Adrenal gland (tissue), 12 donors: ENCODE data around the gene FOXK2. TPM values are rescaled to one million over a fixed set of nuclear protein-coding genes. Genes with fewer than 3 reads are reported as not detected.
A peak's percentile ranks its signal among the peaks of the same experiment; 100 is the strongest.

Source experiments
- DNase-seq, 7 donors: peaks; one replicate each; pipeline ENCODE4 v3.0.0-alpha.2; 2019 to 2020
- H3K27ac ChIP-seq, 5 donors: fragments of 200-600 bp; sonication (generic) in 4 of 5; 1 replicate in 3 of 5; 2 replicates in 2 of 5; pipeline versions ENCODE4 v1.5.1 to v1.8.0; 2016 to 2020; ENCODE audit warnings: mild to moderate bottlenecking in 1 of 5
- H3K27me3 ChIP-seq: fragments of 200-600 bp; 2 replicates; pipeline ENCODE4 v1.8.0; 2021
- H3K36me3 ChIP-seq, 2 donors: fragments of 200-600 bp; replicated peaks in 1 of 2; 1 replicate in 1 of 2; 2 replicates in 1 of 2; pipeline versions ENCODE4 v1.5.1 to v1.8.0; 2018 to 2022
- H3K4me1 ChIP-seq, 2 donors: fragments of 200-600 bp; replicated peaks in 1 of 2; 1 replicate in 1 of 2; 2 replicates in 1 of 2; pipeline versions ENCODE4 v1.5.1 to v1.8.0; 2018 to 2021
- H3K4me3 ChIP-seq, 4 donors: fragments of 200-600 bp; sonication (generic) in 3 of 4; one replicate each; pipeline ENCODE4 v1.5.1; 2016 to 2018
- H3K9me3 ChIP-seq, 3 donors: fragments of 200-600 bp; sonication (generic) in 1 of 3; replicated peaks in 1 of 3; 1 replicate in 2 of 3; 2 replicates in 1 of 3; pipeline versions ENCODE4 v1.5.1 to v1.8.0; 2016 to 2021
- POLR2A ChIP-seq, 2 donors: fragments of 450-650 bp; IDR thresholded peaks; one replicate each; pipeline ENCODE4 v1.6.1; 2017; ENCODE audit warnings: antibody characterized with exemption in 2 of 2, mild to moderate bottlenecking in 2 of 2, moderate library complexity in 1 of 2
- WGBS, 4 donors: extraction: QIAGEN DNeasy Blood & Tissue Kit in 2 of 4; methylation state at CpG; one replicate each; pipeline versions ENCODE4 v1.1.5 to v1.1.7; 2013 to 2017; 5-methylcytosine and 5-hydroxymethylcytosine counted together
- intact Hi-C, 2 donors: fragments of 100-400 bp; cut with DNase I; formaldehyde crosslinking; loops; one replicate each; pipeline versions ENCODE4 v1.14.1 to v1.15.0; 2022 to 2023
- polyA plus RNA-seq, 3 donors: library from polyadenylated mRNA; stranded (reverse); fragments of 200-250 nt in 2 of 3; fragments of 350-450 nt in 1 of 3; fragmentation: Illumina TruSeq in 1 of 3; extraction: RNeasy Lipid Tissue Mini Kit (QIAGEN cat#74804) in 1 of 3; gene quantifications; one replicate each; pipeline ENCODE4 v1.2.3, GENCODE V29; 2013 to 2014
- total RNA-seq, 9 donors: library from RNA; depleted of rRNA in 4 of 9; stranded (reverse); fragments of >200 nt in 4 of 9; fragments of 120-200 nt in 1 of 9; fragmentation: NEBNext Ultra II Directional in 1 of 9; extraction: Animal tissue kit (Norgen Biotek cat#: 25700) in 1 of 9; gene quantifications; one replicate each; pipeline versions ENCODE4 v1.1.0 to v1.2.4, GENCODE V29; 2013 to 2023
- TF ChIP-seq, protein P1 (sequence below), 6 experiments: fragments of 450-650 bp in 4 of 6; fragments of 200-600 bp in 2 of 6; sonication (generic) in 1 of 6; IDR thresholded peaks; 1 replicate in 5 of 6; 2 replicates in 1 of 6; pipeline versions ENCODE4 v1.5.1 to v1.8.0; 2016 to 2021; ENCODE audit warnings: antibody characterized with exemption in 6 of 6, mild to moderate bottlenecking in 2 of 6, moderate library complexity in 1 of 6
- donor health status: healthy with polysubstance abuse.
- donor health status: Bipolar disorder and iron deficiency.
- donor health status: DM: yes; HTN: yes; CAD: no.
- donor health status: DM: no; HTN: no; CAD: no.
- donor health status: DM: no; HTN: no; CAD: no.
- donor health status: DM: yes; HTN: yes; CAD: no.

FOXK2 gene
- total and polyA plus RNA-seq, 12 donors, result 30.5 to 138 (median 45.5) TPM

DNA sequence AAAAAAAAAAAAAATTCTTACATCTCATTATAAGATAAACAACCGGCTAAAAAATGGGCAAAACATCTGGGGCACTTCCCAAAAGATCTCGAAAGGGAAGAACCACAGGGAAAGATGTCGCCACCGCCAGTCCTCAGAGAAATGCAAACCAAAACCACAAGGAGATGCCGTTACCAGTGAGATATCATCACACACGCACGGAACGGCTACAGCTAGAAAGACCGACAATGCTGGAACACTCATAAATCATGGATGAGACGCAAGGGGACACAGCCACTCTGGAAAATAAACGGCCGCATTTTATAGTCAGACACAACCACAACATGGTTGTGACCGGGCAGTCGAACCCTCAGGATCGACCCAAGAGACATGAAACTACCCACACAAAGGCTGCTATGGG, 104.2 kb downstream of the FOXK2 start:
- WGBS, 4 donors, result 75 to 84% (median 81%) methylated on average over 15 of the region's 15 CpGs
- Histone ChIP-seq H3K36me3 (peaks cover 0 to 76% of the 10 kb centered on the region in 2 donors), H3K27me3 (no peaks in the 10 kb centered on the region), H3K4me1 (peaks cover 14 to 17% of the 10 kb centered on the region in 2 donors), H3K27ac (no peak overlapping the region), H3K9me3 (no peaks in the 10 kb centered on the region), H3K4me3 (no peak overlapping the region)
- no peak for DNase-seq
- TF ChIP-seq, protein P1, sequence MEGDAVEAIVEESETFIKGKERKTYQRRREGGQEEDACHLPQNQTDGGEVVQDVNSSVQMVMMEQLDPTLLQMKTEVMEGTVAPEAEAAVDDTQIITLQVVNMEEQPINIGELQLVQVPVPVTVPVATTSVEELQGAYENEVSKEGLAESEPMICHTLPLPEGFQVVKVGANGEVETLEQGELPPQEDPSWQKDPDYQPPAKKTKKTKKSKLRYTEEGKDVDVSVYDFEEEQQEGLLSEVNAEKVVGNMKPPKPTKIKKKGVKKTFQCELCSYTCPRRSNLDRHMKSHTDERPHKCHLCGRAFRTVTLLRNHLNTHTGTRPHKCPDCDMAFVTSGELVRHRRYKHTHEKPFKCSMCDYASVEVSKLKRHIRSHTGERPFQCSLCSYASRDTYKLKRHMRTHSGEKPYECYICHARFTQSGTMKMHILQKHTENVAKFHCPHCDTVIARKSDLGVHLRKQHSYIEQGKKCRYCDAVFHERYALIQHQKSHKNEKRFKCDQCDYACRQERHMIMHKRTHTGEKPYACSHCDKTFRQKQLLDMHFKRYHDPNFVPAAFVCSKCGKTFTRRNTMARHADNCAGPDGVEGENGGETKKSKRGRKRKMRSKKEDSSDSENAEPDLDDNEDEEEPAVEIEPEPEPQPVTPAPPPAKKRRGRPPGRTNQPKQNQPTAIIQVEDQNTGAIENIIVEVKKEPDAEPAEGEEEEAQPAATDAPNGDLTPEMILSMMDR (IDR thresholded peaks at IDR 0.05), result no peak
- no peak for TF ChIP-seq POLR2A (IDR thresholded peaks at IDR 0.05)
- intact Hi-C loops, result loop anchor here in 1 of 2 donors (10.0 kb wide), 1 partner anchor 91 kb away; the partner anchor contains the start of gene FN3KRP

GRCh38 chr17:82627405-82627804, 107.9 kb downstream of the FOXK2 start:
- peaks cover 18 to 22% of the 10 kb centered on the region in 2 donors for H3K4me1 ChIP-seq
- peak overlapping the region; percentile 53 to 83 (median 76) for H3K27ac ChIP-seq
- 41 to 71% (median 56%) methylated on average over 19 to 21 of the region's 21 CpGs for WGBS, 4 donors
- peak in 5 of 7 donors; percentile 54 to 68 (median 57) for DNase-seq
- H3K4me3 ChIP-seq, result peak overlapping the region in 1 of 4 donors; percentile 14
- intact Hi-C loops, result loop anchor here in 1 of 2 donors (10.0 kb wide), 1 partner anchor 87 kb away; the partner anchor contains the start of gene FN3KRP
- H3K36me3 ChIP-seq, result peaks cover 0 to 40% of the 10 kb centered on the region in 2 donors
- no peaks in the 10 kb centered on the region for H3K9me3 ChIP-seq
- H3K27me3 ChIP-seq, result no peaks in the 10 kb centered on the region
- TF ChIP-seq, protein P1 (IDR thresholded peaks at IDR 0.05), result no peak
- TF ChIP-seq POLR2A (IDR thresholded peaks at IDR 0.05), result no peak

DNA sequence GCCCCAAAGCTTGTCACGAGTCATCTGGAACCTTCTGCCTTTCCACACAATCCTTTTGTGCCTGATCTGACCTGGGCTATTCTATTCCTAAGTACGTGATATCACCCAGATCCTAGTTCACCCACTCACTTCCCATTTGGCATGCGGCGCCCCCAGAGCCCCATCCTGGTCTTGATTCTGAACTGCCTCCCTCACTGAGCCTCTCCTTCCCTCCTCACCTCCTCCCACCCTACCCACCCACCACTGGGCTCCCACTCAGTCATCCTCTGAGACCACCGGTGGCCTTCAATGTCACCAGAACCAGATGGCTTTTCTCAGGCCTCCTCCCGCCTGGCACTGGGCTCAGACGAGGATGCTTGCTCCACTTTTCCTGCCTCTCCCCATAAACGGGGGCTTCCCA, 110.2 kb downstream of the FOXK2 start:
- TF ChIP-seq POLR2A (IDR thresholded peaks at IDR 0.05), result no peak
- TF ChIP-seq, protein P1 (IDR thresholded peaks at IDR 0.05), result no peak
- Histone ChIP-seq H3K36me3 (peaks cover 0 to 27% of the 10 kb centered on the region in 2 donors), H3K4me3 (no peak overlapping the region), H3K4me1 (peaks cover 23 to 29% of the 10 kb centered on the region in 2 donors), H3K27ac (no peak overlapping the region), H3K9me3 (no peaks in the 10 kb centered on the region), H3K27me3 (no peaks in the 10 kb centered on the region)
- no peak for DNase-seq
- 84 to 93% (median 89%) methylated on average over 8 of the region's 8 CpGs for WGBS, 4 donors
- intact Hi-C loops, result loop anchor here in 1 of 2 donors (10.0 kb wide), 1 partner anchor 85 kb away; the partner anchor contains the start of gene FN3KRP

GRCh38 chr17:82630212-82630611, 110.7 kb downstream of the FOXK2 start:
- Histone ChIP-seq H3K4me3 (no peak overlapping the region), H3K27me3 (no peaks in the 10 kb centered on the region), H3K9me3 (no peaks in the 10 kb centered on the region), H3K4me1 (peaks cover 23 to 29% of the 10 kb centered on the region in 2 donors), H3K36me3 (peaks cover 0 to 22% of the 10 kb centered on the region in 2 donors), H3K27ac (no peak overlapping the region)
- 90 to 94% (median 93%) methylated on average over 12 of the region's 12 CpGs for WGBS, 4 donors
- TF ChIP-seq, protein P1 (IDR thresholded peaks at IDR 0.05), result no peak
- TF ChIP-seq POLR2A (IDR thresholded peaks at IDR 0.05), result no peak
- intact Hi-C loops, result no loop called here
- no peak for DNase-seq
